Fibroblast of lung (primary cell): ENCODE results near the gene IGF2BP2. TPM values are rescaled to one million over a fixed set of nuclear protein-coding genes. Genes with fewer than 3 reads are reported as not detected.

ENCODE experiments used
- DNase-seq, 2 donors: peaks; one replicate each; pipeline versions ENCODE4 v3.0.0 to v3.0.0-alpha.2; 2010; ENCODE audit warnings: low read depth in 2 of 2
- H2AFZ ChIP-seq: 2 replicates; pipeline ENCODE4 v1.5.1; 2012; ENCODE audit warnings: low read length, control low read depth, inconsistent platforms
- H3K27ac ChIP-seq: 2 replicates; pipeline ENCODE4 v1.5.1; 2011; ENCODE audit warnings: low read length, control low read depth; ENCODE audit not compliant: insufficient read depth
- H3K27me3 ChIP-seq: 2 replicates; pipeline ENCODE4 v1.5.1; 2011; ENCODE audit warnings: mild to moderate bottlenecking, low read length; ENCODE audit not compliant: control insufficient read depth, insufficient read depth
- H3K36me3 ChIP-seq: 2 replicates; pipeline ENCODE4 v1.5.1; 2011; ENCODE audit warnings: low read length; ENCODE audit not compliant: control insufficient read depth, insufficient read depth
- H3K4me1 ChIP-seq: 2 replicates; pipeline ENCODE4 v1.5.1; 2011; ENCODE audit warnings: low read length; ENCODE audit not compliant: control insufficient read depth, insufficient read depth; ENCODE audit errors: extremely low read depth
- H3K4me2 ChIP-seq: 2 replicates; pipeline ENCODE4 v1.5.1; 2011; ENCODE audit warnings: low read length, control low read depth; ENCODE audit not compliant: insufficient read depth; ENCODE audit errors: extremely low read depth
- H3K4me3 ChIP-seq, 4 experiments: fragments of 200-600 bp in 1 of 4; sonication (generic) in 1 of 4; replicated peaks in 1 of 4; 2 replicates each; pipeline ENCODE4 v1.5.1; 2011 to 2016; ENCODE audit warnings: low read length in 4 of 4, low read depth in 3 of 4, mild to moderate bottlenecking in 3 of 4, control low read depth in 2 of 4, inconsistent platforms in 1 of 4, mixed read lengths in 1 of 4; ENCODE audit not compliant: insufficient read depth in 1 of 4; ENCODE audit errors: control extremely low read depth in 1 of 4
- H3K79me2 ChIP-seq: 2 replicates; pipeline ENCODE4 v1.5.1; 2012; ENCODE audit warnings: mild to moderate bottlenecking, low read length, inconsistent platforms; ENCODE audit not compliant: control insufficient read depth, insufficient read depth
- H3K9ac ChIP-seq: 2 replicates; pipeline ENCODE4 v1.5.1; 2011; ENCODE audit warnings: mild to moderate bottlenecking, low read length, control low read depth; ENCODE audit not compliant: insufficient read depth
- H3K9me3 ChIP-seq: 2 replicates; pipeline ENCODE4 v1.5.1; 2012; ENCODE audit warnings: low read depth, low read length; ENCODE audit not compliant: control insufficient read depth, insufficient read depth
- H4K20me1 ChIP-seq: 2 replicates; pipeline ENCODE4 v1.5.1; 2011; ENCODE audit warnings: low read length; ENCODE audit not compliant: control insufficient read depth, insufficient read depth; ENCODE audit errors: extremely low read depth
- EZH2 ChIP-seq: IDR thresholded peaks from 2 replicates; pipeline ENCODE4 v1.5.1; 2012; ENCODE audit warnings: low read length, control low read depth, mild to moderate bottlenecking; ENCODE audit errors: missing control alignments
- polyA plus RNA-seq, 2 donors: library from polyadenylated mRNA; depleted of rRNA in 1 of 2; stranded (reverse) in 1 of 2; unstranded in 1 of 2; fragments of >200 nt; gene quantifications; 2 replicates each; pipeline ENCODE4 v1.2.1, GENCODE V29; 2011 to 2012; ENCODE audit warnings: missing spikeins in 1 of 2
- total RNA-seq: library from RNA; depleted of rRNA; stranded (reverse); fragments of >200 nt; gene quantifications from 2 replicates; pipeline ENCODE4 v1.2.1, GENCODE V29; 2014
- TF ChIP-seq, protein P1 (sequence below), 2 donors: IDR thresholded peaks in 1 of 2; conservative IDR thresholded peaks in 1 of 2; 1 replicate in 1 of 2; 2 replicates in 1 of 2; pipeline ENCODE4 v1.5.1; 2011 to 2012; ENCODE audit warnings: low read length in 2 of 2, control low read depth in 1 of 2, inconsistent platforms in 1 of 2, low read depth in 1 of 2, mild to moderate bottlenecking in 1 of 2

The IGF2BP2 gene
- total and polyA plus RNA-seq, 2 donors (not counting 1 experiment from before 2014, with no cell fraction given): 5.5 to 46.1 TPM

GRCh38 chr3:185623939-185624665, 200.7 kb downstream of the IGF2BP2 start:
- H3K27me3 ChIP-seq: no peaks in the 10 kb centered on the region
- TF ChIP-seq, protein P1, sequence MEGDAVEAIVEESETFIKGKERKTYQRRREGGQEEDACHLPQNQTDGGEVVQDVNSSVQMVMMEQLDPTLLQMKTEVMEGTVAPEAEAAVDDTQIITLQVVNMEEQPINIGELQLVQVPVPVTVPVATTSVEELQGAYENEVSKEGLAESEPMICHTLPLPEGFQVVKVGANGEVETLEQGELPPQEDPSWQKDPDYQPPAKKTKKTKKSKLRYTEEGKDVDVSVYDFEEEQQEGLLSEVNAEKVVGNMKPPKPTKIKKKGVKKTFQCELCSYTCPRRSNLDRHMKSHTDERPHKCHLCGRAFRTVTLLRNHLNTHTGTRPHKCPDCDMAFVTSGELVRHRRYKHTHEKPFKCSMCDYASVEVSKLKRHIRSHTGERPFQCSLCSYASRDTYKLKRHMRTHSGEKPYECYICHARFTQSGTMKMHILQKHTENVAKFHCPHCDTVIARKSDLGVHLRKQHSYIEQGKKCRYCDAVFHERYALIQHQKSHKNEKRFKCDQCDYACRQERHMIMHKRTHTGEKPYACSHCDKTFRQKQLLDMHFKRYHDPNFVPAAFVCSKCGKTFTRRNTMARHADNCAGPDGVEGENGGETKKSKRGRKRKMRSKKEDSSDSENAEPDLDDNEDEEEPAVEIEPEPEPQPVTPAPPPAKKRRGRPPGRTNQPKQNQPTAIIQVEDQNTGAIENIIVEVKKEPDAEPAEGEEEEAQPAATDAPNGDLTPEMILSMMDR (conservative IDR thresholded peaks at IDR 0.05 in 1 of 2, IDR thresholded peaks at IDR 0.05 in 1 of 2; ENCODE audit: low read depth in 1 of 2, low read length in 2 of 2): no peak
- no peak for TF ChIP-seq EZH2
- H3K9me3 ChIP-seq: no peaks in the 10 kb centered on the region
- no peaks in the 10 kb centered on the region for H3K36me3 ChIP-seq
- no peak overlapping the region for H3K27ac ChIP-seq
- H3K79me2 ChIP-seq: no peaks in the 10 kb centered on the region
- no peak overlapping the region for H3K4me2 ChIP-seq
- H3K4me3 ChIP-seq: no peak overlapping the region
- peak in 1 of 2 donors; percentile 77 for DNase-seq
- no peaks in the 10 kb centered on the region for H4K20me1 ChIP-seq
- no peaks in the 10 kb centered on the region for H3K4me1 ChIP-seq
- no peak overlapping the region for H2AFZ ChIP-seq
- no peak overlapping the region for H3K9ac ChIP-seq

- H3K27me3 ChIP-seq: no peaks in the 10 kb centered on the region
- no peaks in the 10 kb centered on the region for H3K9me3 ChIP-seq
- no peak overlapping the region for H3K4me3 ChIP-seq
- no peak overlapping the region for H3K27ac ChIP-seq
- H3K4me1 ChIP-seq: no peaks in the 10 kb centered on the region
- H3K79me2 ChIP-seq: no peaks in the 10 kb centered on the region
- no peak overlapping the region for H3K9ac ChIP-seq
- peaks cover 2% of the 10 kb centered on the region for H3K36me3 ChIP-seq
- no peak for DNase-seq
- TF ChIP-seq, protein P1 (conservative IDR thresholded peaks at IDR 0.05 in 1 of 2, IDR thresholded peaks at IDR 0.05 in 1 of 2; ENCODE audit: low read depth in 1 of 2, low read length in 2 of 2): no peak
- H2AFZ ChIP-seq: no peak overlapping the region
- H4K20me1 ChIP-seq: no peaks in the 10 kb centered on the region
- no peak overlapping the region for H3K4me2 ChIP-seq
These were observed 211.8 kb downstream of the IGF2BP2 start for GRCh38 chr3:185613016-185613415.

- H2AFZ ChIP-seq: no peak overlapping the region
- no peaks in the 10 kb centered on the region for H3K27me3 ChIP-seq
- H3K9ac ChIP-seq: no peak overlapping the region
- H3K27ac ChIP-seq: no peak overlapping the region
- H3K4me1 ChIP-seq: no peaks in the 10 kb centered on the region
- H3K4me3 ChIP-seq: no peak overlapping the region
- TF ChIP-seq, protein P1 (conservative IDR thresholded peaks at IDR 0.05 in 1 of 2, IDR thresholded peaks at IDR 0.05 in 1 of 2; ENCODE audit: low read depth in 1 of 2, low read length in 2 of 2): no peak
- no peak for TF ChIP-seq EZH2
- H3K9me3 ChIP-seq: no peaks in the 10 kb centered on the region
- H3K36me3 ChIP-seq: no peaks in the 10 kb centered on the region
- H4K20me1 ChIP-seq: no peaks in the 10 kb centered on the region
- DNase-seq: no peak
- no peaks in the 10 kb centered on the region for H3K79me2 ChIP-seq
- H3K4me2 ChIP-seq: no peak overlapping the region
These were observed 218.6 kb downstream of the IGF2BP2 start for GRCh38 chr3:185606196-185606595.
